H9 (cell line): ENCODE results near the gene JAML. TPM values are rescaled to one million over a fixed set of nuclear protein-coding genes. Genes with fewer than 3 reads are reported as not detected.

Experiments
- DNase-seq: peaks from one replicate; pipeline ENCODE4 v3.0.0-alpha.2; 2017
- H2AFZ ChIP-seq: one replicate; pipeline ENCODE4 v1.6.1; 2013; ENCODE audit warnings: mild to moderate bottlenecking, low read length, control low read depth, moderate library complexity
- H2AK5ac ChIP-seq: 2 replicates; pipeline ENCODE4 v1.6.1; 2013; ENCODE audit warnings: low read length, control low read depth, mixed read lengths; ENCODE audit not compliant: insufficient read length
- H2BK120ac ChIP-seq: one replicate; pipeline ENCODE4 v1.6.1; 2013; ENCODE audit warnings: low read depth, mild to moderate bottlenecking, low read length, control low read depth, inconsistent platforms; ENCODE audit not compliant: poor library complexity, severe bottlenecking
- H2BK12ac ChIP-seq: 2 replicates; pipeline ENCODE4 v1.6.1; 2013; ENCODE audit warnings: low read length, control low read depth, mixed read lengths, low read depth; ENCODE audit not compliant: insufficient read length
- H2BK15ac ChIP-seq: 2 replicates; pipeline ENCODE4 v1.6.1; 2013; ENCODE audit warnings: low read depth, low read length, control low read depth
- H2BK20ac ChIP-seq: one replicate; pipeline ENCODE4 v1.6.1; 2013; ENCODE audit warnings: low read depth, mild to moderate bottlenecking, low read length, control low read depth, inconsistent platforms; ENCODE audit not compliant: poor library complexity, severe bottlenecking
- H2BK5ac ChIP-seq: 2 replicates; pipeline ENCODE4 v1.6.1; 2013; ENCODE audit warnings: low read length, control low read depth, mixed read lengths; ENCODE audit not compliant: insufficient read length
- H3K14ac ChIP-seq: 2 replicates; pipeline ENCODE4 v1.6.1; 2013; ENCODE audit warnings: low read length, control low read depth; ENCODE audit not compliant: insufficient read depth
- H3K18ac ChIP-seq: 2 replicates; pipeline ENCODE4 v1.6.1; 2013; ENCODE audit warnings: low read depth, mild to moderate bottlenecking, mixed read lengths, low read length, control low read depth; ENCODE audit not compliant: insufficient read length
- H3K23ac ChIP-seq: 2 replicates; pipeline ENCODE4 v1.6.1; 2013; ENCODE audit warnings: low read length, control low read depth, mixed read lengths, low read depth; ENCODE audit not compliant: insufficient read length
- H3K23me2 ChIP-seq: 2 replicates; pipeline ENCODE4 v1.6.1; 2013; ENCODE audit warnings: low read depth, mild to moderate bottlenecking, mixed read lengths, low read length, control low read depth; ENCODE audit not compliant: insufficient read length, poor library complexity, severe bottlenecking
- H3K27ac ChIP-seq: 2 replicates; pipeline ENCODE4 v1.5.1; 2013; ENCODE audit warnings: low read length, control low read depth, mixed read lengths, low read depth; ENCODE audit not compliant: insufficient read length
- H3K27me3 ChIP-seq: 2 replicates; pipeline ENCODE4 v1.6.1; 2013; ENCODE audit warnings: low read length, control low read depth, inconsistent platforms; ENCODE audit not compliant: insufficient read depth
- H3K4ac ChIP-seq: 2 replicates; pipeline ENCODE4 v1.6.1; 2013; ENCODE audit warnings: low read depth, mild to moderate bottlenecking, control low read depth, inconsistent platforms, low read length, moderate library complexity
- H3K4me1 ChIP-seq: 2 replicates; pipeline ENCODE4 v1.6.1; 2013; ENCODE audit warnings: low read length, control low read depth, inconsistent platforms; ENCODE audit not compliant: insufficient read depth
- H3K4me2 ChIP-seq: 2 replicates; pipeline ENCODE4 v1.6.1; 2013; ENCODE audit warnings: low read length, control low read depth, mixed read lengths; ENCODE audit not compliant: insufficient read length, insufficient read depth
- H3K56ac ChIP-seq: 2 replicates; pipeline ENCODE4 v1.6.1; 2013; ENCODE audit warnings: low read depth, mild to moderate bottlenecking, mixed read lengths, low read length, control low read depth; ENCODE audit not compliant: insufficient read length
- H3K79me1 ChIP-seq: 2 replicates; pipeline ENCODE4 v1.6.1; 2013; ENCODE audit warnings: low read depth, mild to moderate bottlenecking, moderate library complexity, low read length, control low read depth, inconsistent platforms; ENCODE audit not compliant: insufficient read depth, poor library complexity, severe bottlenecking
- H3K79me2 ChIP-seq: 2 replicates; pipeline ENCODE4 v1.6.1; 2013; ENCODE audit warnings: low read length, control low read depth, inconsistent platforms; ENCODE audit not compliant: insufficient read depth
- H3K9ac ChIP-seq: 2 replicates; pipeline ENCODE4 v1.6.1; 2013; ENCODE audit warnings: low read length, control low read depth, mixed read lengths; ENCODE audit not compliant: insufficient read length; ENCODE audit errors: extremely low read depth
- H3K9me3 ChIP-seq: one replicate; pipeline ENCODE4 v1.6.1; 2013; ENCODE audit warnings: low read depth, low read length, inconsistent platforms; ENCODE audit not compliant: control insufficient read depth
- H3T11ph ChIP-seq: one replicate; pipeline ENCODE4 v1.6.1; 2013; ENCODE audit warnings: mild to moderate bottlenecking, low read length, control low read depth, inconsistent platforms
- H4K20me1 ChIP-seq: one replicate; pipeline ENCODE4 v1.6.1; 2013; ENCODE audit not compliant: control insufficient read depth, insufficient read length, insufficient read depth
- H4K5ac ChIP-seq: 2 replicates; pipeline ENCODE4 v1.6.1; 2013; ENCODE audit warnings: low read depth, mild to moderate bottlenecking, mixed read lengths, low read length, control low read depth; ENCODE audit not compliant: insufficient read length
- H4K8ac ChIP-seq: replicated peaks from 2 replicates; pipeline ENCODE4 v1.6.1; 2013; ENCODE audit warnings: low read length, control low read depth, mixed read lengths, low read depth; ENCODE audit not compliant: insufficient read length
- H4K91ac ChIP-seq: 2 replicates; pipeline ENCODE4 v1.6.1; 2013; ENCODE audit warnings: low read depth, mild to moderate bottlenecking, moderate library complexity, mixed read lengths, low read length, control low read depth; ENCODE audit not compliant: insufficient read length
- H3K27ac Mint-ChIP-seq, 3 experiments: 2 replicates in 2 of 3; 3 replicates in 1 of 3; pipeline ENCODE4 v1.8.0; 2020 to 2021; ENCODE audit warnings: mixed read lengths in 3 of 3, mild to moderate bottlenecking in 1 of 3, moderate library complexity in 1 of 3
- H3K27me3 Mint-ChIP-seq: 2 replicates; pipeline ENCODE4 v1.8.0; 2021; ENCODE audit warnings: low read depth, mild to moderate bottlenecking, moderate library complexity, mixed read lengths
- H3K36me3 Mint-ChIP-seq, 3 experiments: 2 replicates in 2 of 3; 3 replicates in 1 of 3; pipeline ENCODE4 v1.8.0; 2020 to 2021; ENCODE audit warnings: low read depth in 3 of 3, mixed read lengths in 3 of 3; ENCODE audit not compliant: insufficient read depth in 1 of 3
- H3K4me1 Mint-ChIP-seq, 2 experiments: 2 replicates each; pipeline ENCODE4 v1.8.0; 2020; ENCODE audit warnings: mixed read lengths in 2 of 2
- H3K4me3 Mint-ChIP-seq, 2 experiments: 2 replicates in 1 of 2; 3 replicates in 1 of 2; pipeline ENCODE4 v1.8.0; 2020 to 2021; ENCODE audit warnings: mild to moderate bottlenecking in 2 of 2, mixed read lengths in 2 of 2, moderate library complexity in 1 of 2
- H3K9me3 Mint-ChIP-seq, 2 experiments: 2 replicates in 1 of 2; 3 replicates in 1 of 2; pipeline ENCODE4 v1.8.0; 2020; ENCODE audit warnings: mild to moderate bottlenecking in 2 of 2, mixed read lengths in 2 of 2, moderate library complexity in 1 of 2
- CTCF ChIP-seq: fragments of 200-600 bp; sonication (generic); conservative IDR thresholded peaks from 3 replicates; pipeline ENCODE4 v1.8.0; 2021; ENCODE audit warnings: antibody characterized with exemption, mild to moderate bottlenecking
- WGBS: extraction: QIAGEN DNeasy Blood & Tissue Kit; methylation state at CpG from one replicate; pipeline ENCODE4 v1.1.7; 2013; ENCODE audit warnings: missing lambda C conversion rate, low lambda C conversion rate, mixed read lengths; ENCODE audit not compliant: insufficient read length; ENCODE audit errors: extremely low coverage; 5-methylcytosine and 5-hydroxymethylcytosine counted together
- total RNA-seq: library from RNA; stranded (reverse); gene quantifications from 2 replicates; pipeline ENCODE4 v1.2.1, GENCODE V29; 2021

Gene JAML
- total RNA-seq, 1 experiment from 2014 or later: 0.48 TPM

- H3K27me3 Mint-ChIP-seq: peaks cover 15% of the 10 kb centered on the region
- no peak for TF ChIP-seq CTCF
- no CpG with 5 or more reads among the region's 5 CpGs for WGBS
Measured at GRCh38 chr11:118239509-118240205, 14.8 kb upstream of the JAML start.

More at GRCh38 chr11:118239509-118240205, 14.8 kb upstream of the JAML start:
- H2BK15ac ChIP-seq: no peak overlapping the region
- no peak overlapping the region for H2BK120ac ChIP-seq
- no peak overlapping the region for H3K18ac ChIP-seq
- no peak overlapping the region for H3K4me3 Mint-ChIP-seq
- no peak overlapping the region for H3K27ac Mint-ChIP-seq
- no peak overlapping the region for H3K4ac ChIP-seq
- no peak overlapping the region for H3K23ac ChIP-seq
- no peak overlapping the region for H3K56ac ChIP-seq
- no peak overlapping the region for H4K91ac ChIP-seq
- H3K4me1 Mint-ChIP-seq: peaks cover 13 to 23% of the 10 kb centered on the region in 2 experiments
- H3K27me3 ChIP-seq: no peaks in the 10 kb centered on the region
- no peak for DNase-seq
- no peak overlapping the region for H3K27ac ChIP-seq
- no peak overlapping the region for H2BK20ac ChIP-seq
- H3K9me3 ChIP-seq: no peaks in the 10 kb centered on the region
- no peak overlapping the region for H2AFZ ChIP-seq
- no peaks in the 10 kb centered on the region for H3K36me3 Mint-ChIP-seq
- H4K8ac ChIP-seq: no peak overlapping the region
- no peaks in the 10 kb centered on the region for H3K79me2 ChIP-seq
- H2BK5ac ChIP-seq: no peak overlapping the region
- peaks cover 6% of the 10 kb centered on the region; the same call in 1 of the 2 replicates for H3K4me1 ChIP-seq
- no peak overlapping the region for H2AK5ac ChIP-seq
- no peak overlapping the region for H4K5ac ChIP-seq
- no peak overlapping the region for H3T11ph ChIP-seq
- H3K9me3 Mint-ChIP-seq: no peaks in the 10 kb centered on the region
- H2BK12ac ChIP-seq: no peak overlapping the region
- no peaks in the 10 kb centered on the region for H4K20me1 ChIP-seq
- H3K79me1 ChIP-seq: no peaks in the 10 kb centered on the region
- no peak overlapping the region for H3K9ac ChIP-seq
- no peak overlapping the region for H3K14ac ChIP-seq
- no peak overlapping the region for H3K4me2 ChIP-seq
- H3K23me2 ChIP-seq: no peaks in the 10 kb centered on the region
